EH (cell line): ENCODE results near the gene SIRPG.
"Not testable (repeated sequence)": the region's sequence is repeated elsewhere in the genome, so short reads cannot be mapped to it uniquely, and the experiment has no call there.

Source experiments
- DNase-seq: peaks from one replicate; pipeline ENCODE4 v3.0.0-alpha.2; 2015; ENCODE audit warnings: low read depth

The SIRPG gene

GRCh38 chr20:1657556-1658334 is at the start of gene SIRPG:
Gene SIRPG, minus strand, starts transcription at chr20:1657779. Its CDS starts 65 bp downstream, at chr20:1657714.
- no peak for DNase-seq

DNA sequence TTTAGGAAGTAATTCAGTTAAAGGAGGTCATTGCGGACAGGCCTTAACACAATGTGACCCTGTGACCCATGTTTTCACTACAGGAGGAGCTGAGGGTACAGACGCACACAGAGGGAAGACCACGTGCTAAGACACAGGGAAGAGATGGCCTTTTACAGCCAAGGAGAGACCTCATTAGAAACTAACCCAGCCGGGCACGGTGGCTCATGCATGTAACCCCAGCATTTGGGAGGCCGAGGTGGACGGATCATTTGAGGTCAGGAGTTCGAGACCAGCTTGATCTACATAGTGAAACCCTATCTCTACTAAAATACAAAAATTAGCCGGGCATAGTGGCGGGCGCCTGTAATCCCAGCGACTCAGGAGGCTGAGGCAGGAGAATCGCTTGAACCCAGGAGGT is 49.3 kb upstream of the SIRPG start:
- DNase-seq, result not testable (repeated sequence)

- no peak for DNase-seq
These were observed 48.5 kb upstream of the SIRPG start for GRCh38 chr20:1706079-1706478.

- DNase-seq, result no peak
These were observed 45.3 kb upstream of the SIRPG start for GRCh38 chr20:1702855-1703254.

GRCh38 chr20:1702328-1702727 is 44.7 kb upstream of the SIRPG start:
- no peak for DNase-seq

DNA sequence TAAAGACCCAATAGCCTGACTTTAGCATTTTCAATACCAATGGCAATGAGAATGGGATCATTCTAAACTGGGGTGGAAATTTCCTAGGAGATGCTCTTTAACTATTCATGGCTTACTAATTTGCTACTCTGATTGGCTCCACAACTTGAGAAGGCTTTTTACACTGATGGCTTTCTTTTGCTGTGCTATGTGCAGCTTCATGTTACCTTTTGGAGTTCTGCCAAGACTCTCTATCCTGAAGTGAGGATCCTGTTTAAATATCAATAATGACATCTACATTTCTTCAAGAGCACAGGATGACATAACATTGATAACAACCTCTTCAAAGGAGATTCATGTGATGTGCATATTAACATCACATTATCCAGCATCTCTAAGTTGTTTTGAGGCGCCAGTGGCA is 43.4 kb upstream of the SIRPG start:
- no peak for DNase-seq

- DNase-seq, result no peak
These were observed 40.0 kb upstream of the SIRPG start for GRCh38 chr20:1697592-1697991.

- no peak for DNase-seq
These were observed 39.1 kb upstream of the SIRPG start for GRCh38 chr20:1696521-1697209.

DNA sequence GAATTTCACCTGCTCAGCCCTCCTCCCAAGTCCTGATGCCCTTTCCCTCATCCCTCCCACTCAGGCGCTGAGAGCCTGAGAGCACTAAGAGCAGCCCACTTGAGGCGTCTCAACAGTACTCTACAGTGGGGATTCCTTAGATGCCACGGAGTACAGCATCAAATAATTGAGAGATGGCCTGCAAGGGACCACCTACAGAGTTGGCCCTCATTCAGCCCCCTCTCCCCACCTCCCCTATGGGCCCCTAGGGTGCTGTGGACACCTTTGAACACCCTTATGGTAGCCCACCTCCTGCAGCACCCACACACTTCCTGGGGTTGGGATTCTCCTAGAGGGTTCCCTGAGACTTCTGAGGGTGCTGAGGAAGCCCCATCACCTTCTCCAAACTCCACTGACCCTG is 37.1 kb upstream of the SIRPG start:
- no peak for DNase-seq

DNA sequence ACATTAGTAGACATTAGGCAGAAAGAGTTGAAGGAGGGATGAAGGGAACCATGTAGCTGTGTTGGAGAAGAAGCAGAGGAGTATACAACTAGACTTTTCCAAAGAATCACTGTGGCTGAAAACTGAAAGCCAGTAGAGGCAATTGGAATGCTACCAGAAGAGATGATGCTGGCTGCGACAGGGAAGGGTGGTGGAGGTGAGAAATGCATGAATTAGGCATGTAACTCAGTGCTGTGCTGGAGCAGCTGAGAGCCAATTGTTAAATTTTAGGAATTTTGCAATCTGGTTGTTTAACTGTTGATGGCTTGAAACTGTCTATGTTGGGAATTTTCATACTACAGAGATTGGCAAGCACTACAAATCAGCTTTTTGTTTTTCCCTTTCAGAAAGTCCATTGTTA is 35.8 kb upstream of the SIRPG start:
- no peak for DNase-seq

DNA sequence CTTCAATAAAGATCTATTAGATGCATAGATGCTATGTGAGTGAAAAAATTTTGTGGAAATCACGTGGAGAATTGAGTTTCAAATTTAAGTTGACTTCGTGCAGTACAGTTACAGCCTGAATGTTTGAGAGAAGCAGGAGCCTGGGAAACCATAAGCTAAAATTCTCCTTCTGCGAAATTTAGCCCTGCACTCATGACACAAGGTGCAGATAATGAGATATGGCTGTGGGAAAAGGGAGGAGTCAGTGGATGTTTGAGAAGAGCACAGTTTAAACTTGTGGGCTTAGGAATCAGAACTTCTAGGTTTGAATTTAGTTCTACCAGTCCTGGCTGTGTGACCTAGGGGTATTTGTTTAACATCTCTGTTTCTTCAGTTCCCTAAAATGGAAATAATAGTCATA is 32.1 kb upstream of the SIRPG start:
- DNase-seq, result no peak

GRCh38 chr20:1688886-1689538 is 31.4 kb upstream of the SIRPG start:
- no peak for DNase-seq

- no peak for DNase-seq
These were observed 29.5 kb upstream of the SIRPG start for GRCh38 chr20:1687053-1687452.

DNA sequence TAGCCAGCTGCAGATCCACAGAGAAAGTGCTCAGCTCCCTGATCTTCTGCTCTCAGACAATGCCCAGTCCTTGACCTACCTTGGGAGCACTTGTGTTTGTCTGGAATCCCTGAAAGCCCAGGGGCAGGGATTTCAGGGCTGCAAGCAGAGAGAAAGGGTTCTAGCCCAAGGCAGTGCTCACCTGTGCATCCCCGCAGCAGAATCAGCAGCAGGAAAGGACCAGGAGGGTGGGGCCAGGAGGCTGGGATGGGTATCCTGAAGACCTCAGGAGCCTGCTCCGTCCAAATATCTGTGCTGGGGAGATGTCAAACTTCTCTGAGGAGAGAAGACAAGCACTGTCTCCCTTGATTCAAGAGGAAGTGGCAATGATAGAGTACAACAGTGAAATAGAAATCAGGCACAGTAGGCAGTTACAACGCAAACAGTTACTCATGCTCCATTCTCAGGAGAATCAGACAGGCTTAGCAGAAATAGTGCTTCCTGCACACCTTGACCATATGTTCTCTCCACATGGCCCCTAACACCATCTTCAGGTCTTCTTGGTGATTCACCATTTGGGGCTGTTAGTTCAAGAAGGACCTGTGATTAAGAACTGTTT is 28.7 kb upstream of the SIRPG start:
- DNase-seq, result no peak

DNA sequence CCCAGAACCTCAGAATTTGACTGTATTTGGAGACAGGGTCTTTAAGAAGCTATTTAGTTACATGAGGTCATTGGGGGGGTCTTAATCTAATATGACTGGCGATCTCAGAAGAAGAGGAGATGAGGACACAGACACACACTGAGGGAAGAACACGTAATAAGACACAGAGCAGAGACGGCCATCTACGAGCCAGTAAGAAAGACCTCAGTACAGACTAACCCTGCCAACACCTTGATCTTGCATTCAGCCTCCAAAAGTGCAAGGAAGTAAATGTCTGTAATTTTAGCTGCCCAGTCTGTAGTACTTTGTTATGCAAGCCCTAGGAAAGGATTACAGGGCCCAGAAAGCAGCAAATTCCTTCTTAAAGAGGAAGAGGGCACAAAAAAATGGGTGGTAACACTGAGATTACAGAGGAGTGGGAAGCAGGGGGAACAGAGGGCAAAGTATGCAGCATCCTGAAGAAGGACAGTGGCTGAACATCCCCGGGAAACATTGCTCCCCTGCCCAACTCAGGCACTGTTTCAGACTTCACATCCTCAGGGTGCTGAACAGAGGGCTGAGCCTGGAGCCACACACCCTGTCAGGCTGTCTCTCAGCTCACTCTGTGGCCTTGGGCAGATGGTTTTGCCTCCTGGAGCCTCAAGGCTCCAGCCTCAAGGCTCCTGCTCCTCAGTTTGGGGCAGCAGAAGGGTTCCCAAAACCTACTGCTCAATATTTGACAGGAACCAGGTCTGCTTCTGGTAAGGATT is 27.9 kb upstream of the SIRPG start:
- no peak for DNase-seq

DNA sequence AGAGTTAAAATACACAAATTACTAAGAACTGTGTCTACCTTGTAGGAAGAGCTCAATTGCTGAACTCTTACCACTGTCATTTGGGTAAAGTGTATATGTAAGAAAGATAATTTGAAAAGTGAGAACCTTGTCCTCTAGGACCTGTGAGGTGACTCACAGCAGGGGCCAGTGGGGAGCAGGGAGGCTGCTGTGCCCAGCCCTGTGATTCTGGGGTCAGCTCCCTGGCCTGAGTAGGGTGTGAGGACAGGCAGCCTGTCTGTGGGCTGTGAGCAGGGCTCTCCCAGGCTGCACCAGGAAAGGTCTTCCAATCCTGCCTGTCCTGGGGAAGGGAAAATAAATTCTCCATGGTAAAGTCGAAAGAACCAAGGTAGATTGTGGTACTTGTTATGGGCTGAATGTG is 27.3 kb upstream of the SIRPG start:
- no peak for DNase-seq

DNA sequence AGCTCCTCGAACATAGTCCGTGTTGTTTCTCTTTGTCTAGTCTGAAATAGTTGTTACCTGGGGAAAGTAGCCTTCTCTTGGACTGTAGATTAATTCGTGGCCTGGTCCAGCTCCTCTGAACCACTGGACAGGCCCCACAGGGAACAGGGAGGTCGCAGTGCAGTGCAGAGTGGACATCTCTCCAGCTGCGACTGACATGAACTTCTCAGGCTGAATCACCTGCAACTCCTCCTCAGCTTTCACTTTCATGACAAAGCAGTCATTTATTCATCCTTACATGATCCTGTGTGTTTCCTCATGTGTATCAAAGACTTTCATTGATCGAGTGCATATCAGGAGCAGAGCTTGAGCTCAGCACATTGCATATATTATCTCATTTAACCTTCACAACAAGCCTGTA is 19.1 kb upstream of the SIRPG start:
- no peak for DNase-seq

DNA sequence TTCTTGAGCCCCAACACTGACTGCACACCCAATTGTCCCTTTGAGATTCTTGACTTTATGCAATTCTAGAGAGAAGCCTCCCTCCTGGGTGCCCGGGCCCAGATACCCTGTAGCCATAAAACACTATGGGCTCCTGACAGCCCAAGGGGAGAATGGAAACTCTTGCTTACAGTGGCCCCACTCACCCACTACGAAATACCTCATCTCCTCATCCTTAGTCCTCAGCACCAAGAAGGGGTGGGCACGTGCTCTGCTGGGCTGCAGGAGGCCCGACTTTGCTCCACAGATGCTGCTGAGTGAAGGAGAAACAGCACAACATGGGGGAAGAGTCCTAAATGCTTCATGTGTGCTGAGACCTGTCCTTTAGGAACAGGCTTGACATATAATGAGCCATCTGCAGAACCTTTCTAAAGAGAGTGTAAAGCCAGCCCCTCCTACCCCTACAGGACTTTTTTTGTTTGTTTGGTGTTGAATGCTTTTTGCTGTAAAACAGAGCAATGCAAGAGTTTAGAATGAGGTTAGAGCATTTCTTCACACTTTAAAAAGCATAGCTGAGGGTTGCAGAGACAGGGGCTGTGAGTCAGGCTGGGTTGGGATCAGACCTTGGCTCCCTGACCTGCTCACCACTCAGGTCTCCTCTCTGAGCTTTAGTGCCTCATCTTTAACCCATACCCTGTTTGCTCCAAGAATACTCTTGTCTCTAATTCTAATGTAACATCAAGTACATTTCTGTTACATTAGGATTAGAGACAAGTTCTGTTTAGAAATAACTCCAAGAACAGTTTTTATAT is 17.6 kb upstream of the SIRPG start:
- DNase-seq, result no peak

DNA sequence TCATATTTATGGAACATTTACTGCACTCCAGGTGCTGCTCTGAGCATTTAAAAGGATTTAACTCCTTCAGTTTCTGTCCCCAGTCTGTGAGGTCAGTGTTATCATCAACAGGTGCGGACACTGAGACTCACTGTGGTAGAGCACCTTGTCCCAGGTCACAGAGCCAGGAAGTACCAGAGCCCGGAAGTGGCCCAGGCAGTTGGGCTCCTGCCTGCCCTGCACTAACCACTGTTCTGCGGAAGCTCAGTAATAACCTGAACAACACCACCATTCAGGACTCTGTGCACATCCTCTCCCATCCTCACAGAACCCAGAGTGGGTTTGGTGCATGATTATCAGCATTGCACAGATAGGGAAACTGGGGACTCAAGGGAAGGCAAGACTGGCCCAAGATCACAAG is 16.8 kb upstream of the SIRPG start:
- DNase-seq, result no peak

DNA sequence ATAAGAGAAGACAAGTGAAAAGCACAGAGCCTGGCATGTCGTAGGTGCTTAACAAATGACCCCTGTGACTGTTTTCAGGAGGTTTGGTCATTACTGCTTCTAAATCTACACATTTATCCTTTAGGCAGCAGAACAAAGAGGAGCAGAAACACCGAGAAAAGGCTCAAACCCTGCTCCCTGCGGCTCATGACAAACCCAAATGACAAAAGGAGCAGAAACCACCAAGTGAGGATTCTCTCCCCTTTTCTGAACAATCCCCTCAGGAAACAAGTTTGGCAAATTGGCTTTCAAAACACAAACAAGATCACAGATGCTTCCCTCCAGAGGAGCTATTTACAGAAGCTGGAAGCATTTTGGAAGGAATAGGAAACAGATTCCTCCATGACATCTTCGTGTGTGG is 15.8 kb upstream of the SIRPG start:
- no peak for DNase-seq

GRCh38 chr20:1672728-1673127 is 15.1 kb upstream of the SIRPG start:
- no peak for DNase-seq
